Measurements from ENCODE around the gene ADGRL2. TPM values are rescaled to one million over a fixed set of nuclear protein-coding genes. Genes with fewer than 3 reads are reported as not detected.

The ADGRL2 gene
- total RNA-seq, 1 donor from 2014 or later, result 85.4 TPM

DNA sequence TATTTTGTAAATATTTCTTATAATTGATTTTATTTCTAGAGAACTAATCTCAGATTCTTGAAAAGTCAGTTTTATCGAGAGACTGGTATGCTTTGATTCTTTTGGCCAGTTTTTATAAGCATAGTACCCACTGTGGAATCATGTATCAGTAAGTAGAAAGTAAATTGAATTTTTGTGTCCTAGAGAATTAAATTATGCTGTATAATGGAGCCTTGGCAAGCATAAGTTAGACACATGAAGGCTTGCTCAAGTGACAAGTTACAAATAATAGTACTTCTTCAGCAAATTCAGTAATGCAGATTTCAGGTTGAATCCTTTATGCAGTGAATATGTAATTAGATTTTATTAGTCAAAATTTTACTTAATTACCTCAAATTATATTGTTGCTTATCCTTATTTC is 40.1 kb downstream of the ADGRL2 start:
- TF ChIP-seq CTCF (IDR thresholded peaks at IDR 0.05; ENCODE audit: unreplicated experiment), result no peak
- peaks cover 15% of the 10 kb centered on the region for H3K4me1 Mint-ChIP-seq (ENCODE audit: unreplicated experiment)
- peaks cover 15% of the 10 kb centered on the region for H3K36me3 Mint-ChIP-seq (ENCODE audit: low read depth, unreplicated experiment)
- no peak overlapping the region for H3K27ac Mint-ChIP-seq (ENCODE audit: unreplicated experiment)
- no peak for DNase-seq (ENCODE audit: low spot score)
- no peaks in the 10 kb centered on the region for H3K9me3 Mint-ChIP-seq (ENCODE audit: unreplicated experiment)
- peaks cover 4% of the 10 kb centered on the region for H3K27me3 Mint-ChIP-seq (ENCODE audit: unreplicated experiment)
- no peak overlapping the region for H3K4me3 Mint-ChIP-seq (ENCODE audit: unreplicated experiment)

DNA sequence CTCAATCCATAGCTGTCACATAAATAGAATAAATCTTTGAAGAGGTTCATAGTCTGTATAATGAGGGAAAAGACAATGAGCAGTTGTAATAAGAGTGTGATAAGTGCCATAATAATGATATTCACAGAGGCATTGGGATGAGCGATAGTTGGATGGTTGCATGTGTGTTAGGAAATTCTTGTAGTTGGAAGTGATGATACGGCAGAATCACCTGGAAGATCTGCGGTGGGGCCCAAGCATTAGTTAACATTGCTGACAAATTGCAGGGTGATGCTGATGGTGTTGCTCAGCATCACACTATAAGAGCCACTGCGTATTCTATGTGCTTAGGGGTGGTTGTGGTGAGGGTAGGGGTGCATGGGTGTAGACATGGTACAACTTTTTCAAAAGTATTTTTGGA is 41.1 kb downstream of the ADGRL2 start:
- peaks cover 4% of the 10 kb centered on the region for H3K27me3 Mint-ChIP-seq (ENCODE audit: unreplicated experiment)
- no peak for TF ChIP-seq CTCF (IDR thresholded peaks at IDR 0.05; ENCODE audit: unreplicated experiment)
- H3K4me3 Mint-ChIP-seq (ENCODE audit: unreplicated experiment), result no peak overlapping the region
- H3K9me3 Mint-ChIP-seq (ENCODE audit: unreplicated experiment), result no peaks in the 10 kb centered on the region
- H3K36me3 Mint-ChIP-seq (ENCODE audit: low read depth, unreplicated experiment), result peaks cover 15% of the 10 kb centered on the region
- H3K4me1 Mint-ChIP-seq (ENCODE audit: unreplicated experiment), result peaks cover 5% of the 10 kb centered on the region
- no peak for DNase-seq (ENCODE audit: low spot score)
- H3K27ac Mint-ChIP-seq (ENCODE audit: unreplicated experiment), result no peak overlapping the region

GRCh38 chr1:81844477-81844876 is 43.7 kb downstream of the ADGRL2 start:
- DNase-seq (ENCODE audit: low spot score), result no peak
- Mint-ChIP-seq H3K9me3 (ENCODE audit: unreplicated experiment) (no peaks in the 10 kb centered on the region), H3K36me3 (ENCODE audit: low read depth, unreplicated experiment) (peaks cover 12% of the 10 kb centered on the region), H3K27me3 (ENCODE audit: unreplicated experiment) (peaks cover 4% of the 10 kb centered on the region), H3K4me3 (ENCODE audit: unreplicated experiment) (no peak overlapping the region), H3K27ac (ENCODE audit: unreplicated experiment) (no peak overlapping the region), H3K4me1 (ENCODE audit: unreplicated experiment) (peaks cover 10% of the 10 kb centered on the region)
- TF ChIP-seq CTCF (IDR thresholded peaks at IDR 0.05; ENCODE audit: unreplicated experiment), result no peak

DNA sequence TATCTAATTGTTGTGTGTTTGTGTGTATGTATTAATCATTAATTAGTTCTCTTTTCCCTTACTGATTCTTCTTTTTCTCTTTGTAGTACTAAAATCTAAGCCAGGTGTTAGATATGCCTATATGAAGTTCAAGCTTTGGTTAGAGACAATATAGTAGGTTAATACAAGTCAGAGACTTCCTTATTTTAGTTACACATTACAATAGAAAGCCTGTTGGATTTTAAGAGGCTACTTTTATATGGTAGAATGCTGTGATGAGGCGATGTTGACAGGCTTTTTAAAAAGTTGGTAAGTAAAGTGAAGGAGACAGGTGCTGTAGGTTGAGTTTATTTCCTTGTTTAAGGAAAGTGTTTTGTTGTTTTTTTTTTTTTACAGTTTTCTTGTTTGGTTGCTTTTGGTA is 45.9 kb downstream of the ADGRL2 start:
- Mint-ChIP-seq H3K36me3 (ENCODE audit: low read depth, unreplicated experiment) (peaks cover 3% of the 10 kb centered on the region), H3K4me1 (ENCODE audit: unreplicated experiment) (peaks cover 17% of the 10 kb centered on the region), H3K4me3 (ENCODE audit: unreplicated experiment) (no peak overlapping the region), H3K9me3 (ENCODE audit: unreplicated experiment) (no peaks in the 10 kb centered on the region), H3K27ac (ENCODE audit: unreplicated experiment) (no peak overlapping the region), H3K27me3 (ENCODE audit: unreplicated experiment) (peaks cover 2% of the 10 kb centered on the region)
- TF ChIP-seq CTCF (IDR thresholded peaks at IDR 0.05; ENCODE audit: unreplicated experiment), result no peak
- DNase-seq (ENCODE audit: low spot score), result no peak

DNA sequence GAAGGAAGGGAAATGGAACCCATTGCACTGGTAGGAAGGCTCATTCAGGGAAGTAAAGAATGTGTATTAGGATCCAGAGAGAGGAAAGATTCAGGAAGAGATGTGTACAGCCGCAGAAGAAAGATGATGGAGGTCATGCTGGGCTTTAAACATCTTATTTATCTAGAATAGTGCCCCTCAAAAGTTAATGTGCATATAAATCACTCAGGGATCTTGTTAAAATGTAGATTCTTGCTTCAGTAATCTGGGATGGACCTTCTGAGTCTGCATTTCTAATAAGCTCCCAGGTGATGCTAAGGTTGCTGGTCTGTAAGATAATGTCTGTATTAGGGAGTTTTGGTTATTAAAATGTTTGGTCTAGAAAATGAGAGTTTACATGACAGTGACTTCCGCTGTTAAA is 46.3 kb downstream of the ADGRL2 start:
- H3K4me3 Mint-ChIP-seq (ENCODE audit: unreplicated experiment), result no peak overlapping the region
- peaks cover 17% of the 10 kb centered on the region for H3K4me1 Mint-ChIP-seq (ENCODE audit: unreplicated experiment)
- DNase-seq (ENCODE audit: low spot score), result no peak
- H3K27me3 Mint-ChIP-seq (ENCODE audit: unreplicated experiment), result no peaks in the 10 kb centered on the region
- TF ChIP-seq CTCF (IDR thresholded peaks at IDR 0.05; ENCODE audit: unreplicated experiment), result no peak
- no peaks in the 10 kb centered on the region for H3K9me3 Mint-ChIP-seq (ENCODE audit: unreplicated experiment)
- no peaks in the 10 kb centered on the region for H3K36me3 Mint-ChIP-seq (ENCODE audit: low read depth, unreplicated experiment)
- H3K27ac Mint-ChIP-seq (ENCODE audit: unreplicated experiment), result no peak overlapping the region
